ENCODE measurements around the gene DOK3.
"Not testable (repeated sequence)": the region's sequence is repeated elsewhere in the genome, so short reads cannot be mapped to it uniquely, and the experiment has no call there.

- not testable (repeated sequence) for TF ChIP-seq CTCF, POLR2A, POLR2AphosphoS5 (IDR thresholded peaks at IDR 0.05)
These were observed 24.8 kb upstream of the DOK3 start for GRCh38 chr5:177534433-177534832.

Data from transverse colon (tissue), 4 donors.